HG03103 (cell line): ENCODE data around the gene ATP7B.
"Not testable (repeated sequence)": the region's sequence is repeated elsewhere in the genome, so short reads cannot be mapped to it uniquely, and the experiment has no call there.

ENCODE experiments used
- ATAC-seq: cut with Tn5 transposase; IDR thresholded peaks from one replicate; pipeline ENCODE4 v1.9.1; 2021; ENCODE audit warnings: low read depth; ENCODE audit not compliant: unreplicated experiment

ATP7B gene

GRCh38 chr13:52010890-52011631 is at the start of gene ATP7B:
Gene ATP7B (minus strand): TSS chr13:52011450. CDS start chr13:52011337, 113 bp downstream.
- ATAC-seq = no peak

- no peak for ATAC-seq
These were observed 42.2 kb upstream of the ATP7B start for GRCh38 chr13:52053460-52053859.

GRCh38 chr13:52051400-52051799 is 40.1 kb upstream of the ATP7B start:
- ATAC-seq = no peak

GRCh38 chr13:52048516-52048915 is 37.3 kb upstream of the ATP7B start:
- no peak for ATAC-seq

GRCh38 chr13:52047463-52047862 is 36.2 kb upstream of the ATP7B start:
- no peak for ATAC-seq

- no peak for ATAC-seq
These were observed 32.4 kb upstream of the ATP7B start for GRCh38 chr13:52043675-52044074.

- no peak for ATAC-seq
These were observed 24.8 kb upstream of the ATP7B start for GRCh38 chr13:52036037-52036436.

- ATAC-seq = no peak
These were observed 23.5 kb upstream of the ATP7B start for GRCh38 chr13:52034616-52035226.

GRCh38 chr13:52033039-52033438 is 21.8 kb upstream of the ATP7B start:
- no peak for ATAC-seq

- ATAC-seq = not testable (repeated sequence)
These were observed 19.2 kb upstream of the ATP7B start for GRCh38 chr13:52030401-52030800.

GRCh38 chr13:52029569-52029968 is 18.3 kb upstream of the ATP7B start:
- ATAC-seq = no peak

- no peak for ATAC-seq
These were observed 16.6 kb upstream of the ATP7B start for GRCh38 chr13:52027832-52028231.

- no peak for ATAC-seq
These were observed 15.0 kb upstream of the ATP7B start for GRCh38 chr13:52026246-52026626.

- ATAC-seq = no peak
These were observed 14.4 kb upstream of the ATP7B start for GRCh38 chr13:52025475-52026245.

GRCh38 chr13:52024481-52024880 is 13.2 kb upstream of the ATP7B start, which contains the start of gene UTP14C:
Gene UTP14C (plus strand): TSS chr13:52024691. CDS start chr13:52028805, 4,114 bp downstream.
- no peak for ATAC-seq

- no peak for ATAC-seq
These were observed 11.1 kb upstream of the ATP7B start for GRCh38 chr13:52022356-52022755.

GRCh38 chr13:52020191-52020590 is 8.9 kb upstream of the ATP7B start:
- no peak for ATAC-seq

- ATAC-seq = no peak
These were observed 5.0 kb upstream of the ATP7B start for GRCh38 chr13:52016296-52016695.

- no peak for ATAC-seq
These were observed 1.2 kb upstream of the ATP7B start for GRCh38 chr13:52012512-52012836.

GRCh38 chr13:52011632-52012511 is 622 bp upstream of the ATP7B start, which contains the start of gene ALG11:
Gene ALG11 (plus strand): TSS chr13:52012398. CDS start chr13:52012419, 21 bp downstream.
- peak; percentile 99 for ATAC-seq
